Neuronal stem cell (in vitro differentiated cells): ENCODE measurements around the gene FAM53A.

Experiments
- DNase-seq: peaks from one replicate; pipeline ENCODE4 v3.0.0-alpha.2; 2013; ENCODE audit warnings: low spot score
- H2AFZ ChIP-seq: one replicate; pipeline ENCODE4 v1.6.1; 2013; ENCODE audit warnings: mild to moderate bottlenecking, low read length, inconsistent platforms
- H2AK5ac ChIP-seq: 2 replicates; pipeline ENCODE4 v1.6.1; 2013; ENCODE audit warnings: low read depth, mild to moderate bottlenecking, inconsistent platforms, low read length, moderate library complexity, mixed read lengths
- H2BK120ac ChIP-seq: 2 replicates; pipeline ENCODE4 v1.6.1; 2013; ENCODE audit warnings: low read depth, mild to moderate bottlenecking, inconsistent platforms, low read length, moderate library complexity, mixed read lengths
- H2BK12ac ChIP-seq: one replicate; pipeline ENCODE4 v1.6.1; 2013; ENCODE audit warnings: low read length, inconsistent platforms
- H2BK15ac ChIP-seq: 2 replicates; pipeline ENCODE4 v1.6.1; 2013; ENCODE audit warnings: mild to moderate bottlenecking, low read length, inconsistent platforms, mixed read lengths
- H2BK5ac ChIP-seq: one replicate; pipeline ENCODE4 v1.6.1; 2013; ENCODE audit warnings: inconsistent platforms, mild to moderate bottlenecking, low read length, moderate library complexity
- H3K14ac ChIP-seq: one replicate; pipeline ENCODE4 v1.6.1; 2013; ENCODE audit warnings: low read length, inconsistent platforms
- H3K18ac ChIP-seq: 2 replicates; pipeline ENCODE4 v1.6.1; 2013; ENCODE audit warnings: low read length, inconsistent platforms
- H3K23ac ChIP-seq: 2 replicates; pipeline ENCODE4 v1.6.1; 2013; ENCODE audit warnings: low read depth, mild to moderate bottlenecking, mixed read lengths, low read length, inconsistent platforms; ENCODE audit not compliant: poor library complexity
- H3K27ac ChIP-seq: replicated peaks from 3 replicates; pipeline ENCODE4 v1.5.1; 2013; ENCODE audit warnings: low read length, inconsistent platforms
- H3K27me3 ChIP-seq, 3 experiments: 2 replicates each; pipeline ENCODE4 v1.6.1; 2013; ENCODE audit warnings: low read length in 3 of 3, mild to moderate bottlenecking in 2 of 3, inconsistent platforms in 1 of 3, low read depth in 1 of 3, mixed read lengths in 1 of 3, moderate library complexity in 1 of 3; ENCODE audit not compliant: control insufficient read depth in 3 of 3, insufficient read depth in 3 of 3
- H3K36me3 ChIP-seq, 2 donors: replicated peaks in 1 of 2; 2 replicates each; pipeline ENCODE4 v1.6.1; 2013; ENCODE audit warnings: low read length in 2 of 2; ENCODE audit not compliant: control insufficient read depth in 2 of 2, insufficient read depth in 2 of 2
- H3K4ac ChIP-seq: 2 replicates; pipeline ENCODE4 v1.6.1; 2013; ENCODE audit warnings: inconsistent platforms, mild to moderate bottlenecking, low read length, moderate library complexity
- H3K4me1 ChIP-seq, 2 donors: 1 replicate in 1 of 2; 2 replicates in 1 of 2; pipeline ENCODE4 v1.6.1; 2013; ENCODE audit warnings: low read length in 2 of 2, low read depth in 1 of 2; ENCODE audit not compliant: control insufficient read depth in 2 of 2, insufficient read depth in 1 of 2
- H3K4me2 ChIP-seq: one replicate; pipeline ENCODE4 v1.6.1; 2013; ENCODE audit warnings: mild to moderate bottlenecking, low read length, inconsistent platforms; ENCODE audit not compliant: insufficient read depth, poor library complexity, severe bottlenecking
- H3K4me3 ChIP-seq, 2 donors: 2 replicates each; pipeline ENCODE4 v1.5.1; 2013; ENCODE audit warnings: low read length in 2 of 2, mild to moderate bottlenecking in 2 of 2, inconsistent platforms in 1 of 2, moderate library complexity in 1 of 2
- H3K79me1 ChIP-seq: one replicate; pipeline ENCODE4 v1.6.1; 2013; ENCODE audit warnings: low read depth, mild to moderate bottlenecking, inconsistent platforms, low read length, moderate library complexity
- H3K9ac ChIP-seq: one replicate; pipeline ENCODE4 v1.6.1; 2013; ENCODE audit warnings: mild to moderate bottlenecking, low read depth, low read length, inconsistent platforms; ENCODE audit not compliant: poor library complexity
- H3K9me3 ChIP-seq, 2 donors: replicated peaks in 1 of 2; 2 replicates each; pipeline versions ENCODE3 to v1.6.1; 2013; ENCODE audit warnings: low read length in 2 of 2, mild to moderate bottlenecking in 2 of 2, inconsistent platforms in 1 of 2, low read depth in 1 of 2, mixed read lengths in 1 of 2, moderate library complexity in 1 of 2; ENCODE audit not compliant: control insufficient read depth in 2 of 2, insufficient read depth in 1 of 2
- H4K8ac ChIP-seq: one replicate; pipeline ENCODE4 v1.6.1; 2013; ENCODE audit warnings: low read depth, mild to moderate bottlenecking, inconsistent platforms, low read length, moderate library complexity
- H4K91ac ChIP-seq: one replicate; pipeline ENCODE4 v1.6.1; 2013; ENCODE audit warnings: low read length, low read depth, mild to moderate bottlenecking, inconsistent platforms; ENCODE audit not compliant: poor library complexity
- WGBS, 2 donors: extraction: QIAGEN DNeasy Blood & Tissue Kit; methylation state at CpG; one replicate each; pipeline ENCODE4 v1.1.7; 2013; ENCODE audit warnings: missing lambda C conversion rate in 2 of 2, mixed read lengths in 1 of 2; ENCODE audit not compliant: insufficient read length in 2 of 2, insufficient replicate concordance in 1 of 2; ENCODE audit errors: extremely low coverage in 2 of 2; 5-methylcytosine and 5-hydroxymethylcytosine counted together

FAM53A gene

DNA sequence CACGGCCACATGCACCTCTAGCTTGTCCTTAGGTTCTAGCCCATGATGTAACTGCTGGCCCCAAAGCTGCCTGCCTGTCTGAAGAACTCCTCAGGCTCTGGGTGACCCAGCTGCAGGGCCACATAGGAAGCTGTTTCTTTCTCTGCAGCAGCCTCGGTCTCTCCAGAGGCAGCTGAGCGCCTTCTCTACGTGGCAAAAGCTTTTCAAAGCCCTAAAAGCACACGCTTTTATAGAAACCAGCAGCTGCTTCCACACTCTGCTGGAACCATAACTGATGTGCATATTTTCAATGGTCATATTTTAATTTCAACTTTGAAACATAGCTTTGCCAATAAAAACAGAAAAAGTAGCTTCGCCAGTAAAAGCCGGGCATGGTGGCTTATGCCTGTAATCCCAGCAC, 37.4 kb downstream of the FAM53A start:
- no peak overlapping the region for H3K23ac ChIP-seq
- H2AK5ac ChIP-seq, result no peak overlapping the region
- no peaks in the 10 kb centered on the region for H3K27me3 ChIP-seq
- no peak overlapping the region for H2BK120ac ChIP-seq
- no peak overlapping the region for H2BK5ac ChIP-seq
- no peak overlapping the region for H3K4me2 ChIP-seq
- no CpG with 5 or more reads among the region's 7 CpGs for WGBS, 2 donors
- no peak overlapping the region for H4K91ac ChIP-seq
- H3K18ac ChIP-seq, result no peak overlapping the region
- H3K36me3 ChIP-seq, result no peaks in the 10 kb centered on the region
- H3K9me3 ChIP-seq, result no peaks in the 10 kb centered on the region
- H3K9ac ChIP-seq, result no peak overlapping the region
- no peak overlapping the region for H3K27ac ChIP-seq
- H3K4ac ChIP-seq, result no peak overlapping the region
- H3K79me1 ChIP-seq, result peaks cover 2% of the 10 kb centered on the region
- H2BK15ac ChIP-seq, result no peak overlapping the region
- no peak overlapping the region for H4K8ac ChIP-seq
- no peak for DNase-seq
- H2BK12ac ChIP-seq, result no peak overlapping the region
- H3K14ac ChIP-seq, result no peak overlapping the region
- H3K4me3 ChIP-seq, result no peak overlapping the region
- H2AFZ ChIP-seq, result no peak overlapping the region
- peaks cover 7 to 12% of the 10 kb centered on the region in 2 donors for H3K4me1 ChIP-seq

DNA sequence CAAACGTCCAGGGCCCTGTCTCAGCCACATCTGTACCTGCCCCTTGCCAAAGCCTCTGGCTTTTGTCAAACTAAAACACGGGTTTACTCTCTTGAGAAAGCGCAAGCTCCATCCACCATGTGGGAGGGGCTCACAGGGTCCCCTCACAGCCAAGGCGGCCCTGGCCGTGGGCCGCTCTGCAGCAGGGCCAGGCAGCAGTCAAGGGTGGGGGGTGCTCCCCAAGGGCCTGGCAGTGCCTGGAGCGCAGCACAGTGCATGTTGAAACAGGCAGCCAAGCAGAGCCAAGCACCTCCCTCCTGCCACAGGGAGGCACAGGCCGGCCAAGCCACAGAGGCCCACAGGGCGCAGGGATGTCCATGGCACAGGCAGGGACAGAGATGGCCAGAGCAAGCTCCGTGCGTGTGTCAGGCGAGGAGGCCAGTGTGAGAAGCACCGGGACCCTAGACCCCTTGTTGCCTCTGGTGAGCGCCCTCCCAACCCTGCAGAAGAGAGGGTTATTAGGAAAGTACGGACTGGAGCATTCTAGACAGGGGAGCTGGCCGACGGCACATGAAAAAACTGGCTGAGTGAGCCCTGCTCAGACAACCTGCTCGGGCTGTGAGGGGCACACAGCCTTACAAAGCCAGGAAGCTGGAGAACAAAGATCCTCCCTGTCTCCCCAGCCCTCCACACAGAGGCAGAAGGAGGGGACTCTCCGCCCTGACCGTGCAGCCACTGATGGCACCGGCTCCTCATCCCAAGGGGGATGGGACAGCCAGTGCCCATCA, 39.0 kb downstream of the FAM53A start:
- Histone ChIP-seq H3K4ac (peak overlapping the region; percentile 94), H3K27ac (peak overlapping the region; percentile 23), H3K14ac (peak overlapping the region; percentile 92), H2BK15ac (peak overlapping the region; percentile 25), H4K91ac (no peak overlapping the region), H3K4me1 (peaks cover 7 to 12% of the 10 kb centered on the region in 2 donors), H3K9me3 (no peaks in the 10 kb centered on the region), H2BK120ac (peak overlapping the region; percentile 19), H2AK5ac (peak overlapping the region; percentile 25), H2BK12ac (peak overlapping the region; percentile 93), H2AFZ (peak overlapping the region; percentile 98), H3K4me2 (peak overlapping the region; percentile 19), H3K9ac (peak overlapping the region; percentile 79), H3K23ac (peak overlapping the region; percentile 76), H3K36me3 (no peaks in the 10 kb centered on the region), H4K8ac (no peak overlapping the region), H3K27me3 (no peaks in the 10 kb centered on the region), H2BK5ac (peak overlapping the region; percentile 2), H3K18ac (peak overlapping the region; percentile 94), H3K4me3 (peak overlapping the region in 1 of 2 donors; percentile 31), H3K79me1 (peaks cover 2% of the 10 kb centered on the region)
- DNase-seq, result peak; percentile 20
- WGBS, 2 donors, result no CpG with 5 or more reads among the region's 21 CpGs

DNA sequence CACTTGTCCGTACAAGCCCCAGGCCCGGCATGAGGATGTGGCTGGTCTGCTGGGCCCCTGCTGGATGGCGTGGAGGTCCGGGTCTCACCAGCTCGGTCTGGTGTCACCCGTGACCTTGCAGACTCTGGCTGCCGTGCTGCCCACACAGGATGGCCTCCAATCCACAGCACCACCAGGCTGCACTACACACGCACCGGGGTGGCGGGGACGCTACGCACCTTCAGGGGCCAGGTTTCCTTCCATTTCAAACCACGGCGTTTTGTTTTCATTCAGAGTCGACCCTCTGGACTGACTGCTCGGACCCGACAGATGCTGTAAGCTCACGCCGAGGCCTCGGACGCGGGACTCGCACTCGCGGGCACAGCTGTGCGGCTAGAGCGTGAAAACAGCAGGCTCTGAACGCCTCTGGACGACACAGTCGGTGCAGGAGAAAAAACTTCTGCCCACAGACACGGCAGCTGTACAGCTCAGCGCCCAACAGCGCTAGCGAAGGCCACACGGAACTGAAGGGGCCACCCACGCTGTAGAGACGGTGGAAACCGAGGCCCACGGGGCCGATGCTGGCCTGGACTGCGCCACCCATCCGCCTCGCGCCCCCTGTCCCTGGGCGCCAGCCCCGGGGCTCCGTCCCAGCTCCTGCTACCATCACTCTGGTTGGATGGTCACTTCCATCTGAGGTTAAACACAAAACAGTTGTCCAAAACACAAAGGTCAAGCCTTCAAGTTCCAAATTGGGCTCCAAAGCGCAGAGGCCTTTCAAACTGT, 40.0 kb downstream of the FAM53A start:
- H3K79me1 ChIP-seq, result peaks cover 2% of the 10 kb centered on the region
- H4K91ac ChIP-seq, result peak overlapping the region; percentile 61
- H4K8ac ChIP-seq, result no peak overlapping the region
- no peak overlapping the region for H3K27ac ChIP-seq
- H2BK5ac ChIP-seq, result peak overlapping the region; percentile 61
- H2BK120ac ChIP-seq, result no peak overlapping the region
- peak overlapping the region; percentile 56 for H3K23ac ChIP-seq
- H2BK15ac ChIP-seq, result peak overlapping the region; percentile 88
- no CpG with 5 or more reads among the region's 48 CpGs for WGBS, 2 donors
- no peak for DNase-seq
- H3K9ac ChIP-seq, result peak overlapping the region; percentile 68
- H2AFZ ChIP-seq, result peak overlapping the region; percentile 98
- no peak overlapping the region for H3K4me2 ChIP-seq
- H3K18ac ChIP-seq, result peak overlapping the region; percentile 88
- no peak overlapping the region for H3K4me3 ChIP-seq
- peaks cover 7 to 12% of the 10 kb centered on the region in 2 donors for H3K4me1 ChIP-seq
- no peak overlapping the region for H2BK12ac ChIP-seq
- H3K14ac ChIP-seq, result peak overlapping the region; percentile 17
- H3K36me3 ChIP-seq, result no peaks in the 10 kb centered on the region
- H3K4ac ChIP-seq, result no peak overlapping the region
- H2AK5ac ChIP-seq, result peak overlapping the region; percentile 81
- H3K9me3 ChIP-seq, result no peaks in the 10 kb centered on the region
- H3K27me3 ChIP-seq, result peaks cover 0 to 4% (median 0%) of the 10 kb centered on the region in 3 experiments
